DOHH2 (cell line): ENCODE results near the gene ZNF185.

Source experiments
- H3F3A ChIP-seq: fragments of 200-600 bp; sonication (generic), shearing (Covaris generic); 2 replicates; pipeline ENCODE4 v1.6.0; 2016; ENCODE audit warnings: antibody characterized with exemption, mild to moderate bottlenecking; ENCODE audit not compliant: control insufficient read depth, insufficient read depth
- H3K27ac ChIP-seq: fragments of 200-600 bp; sonication (generic); 2 replicates; pipeline ENCODE4 v1.5.1; 2014; ENCODE audit warnings: low read depth, mild to moderate bottlenecking, low read length, moderate library complexity
- H3K27me3 ChIP-seq: fragments of 200-600 bp; sonication (generic); 2 replicates; pipeline ENCODE4 v1.6.1; 2014; ENCODE audit warnings: mild to moderate bottlenecking, low read length, mixed read lengths; ENCODE audit not compliant: control insufficient read depth
- H3K36me3 ChIP-seq: fragments of 200-600 bp; sonication (generic); 2 replicates; pipeline ENCODE4 v1.6.1; 2014; ENCODE audit warnings: mild to moderate bottlenecking, low read length, moderate library complexity, mixed read lengths; ENCODE audit not compliant: control insufficient read depth
- H3K4me1 ChIP-seq: fragments of 200-600 bp; sonication (generic); 2 replicates; pipeline ENCODE4 v1.6.1; 2014; ENCODE audit warnings: mild to moderate bottlenecking, low read length, mixed read lengths; ENCODE audit not compliant: control insufficient read depth
- H3K4me2 ChIP-seq: fragments of 200-600 bp; sonication (generic); 2 replicates; pipeline ENCODE4 v1.6.0; 2014; ENCODE audit warnings: mild to moderate bottlenecking, low read length, moderate library complexity
- H3K4me3 ChIP-seq: fragments of 200-600 bp; sonication (generic); 2 replicates; pipeline ENCODE4 v1.5.1; 2014; ENCODE audit warnings: mild to moderate bottlenecking, low read length, mixed read lengths
- H3K79me2 ChIP-seq: fragments of 200-600 bp; sonication (generic); 2 replicates; pipeline ENCODE4 v1.6.1; 2014; ENCODE audit warnings: mild to moderate bottlenecking, low read length, mixed read lengths; ENCODE audit not compliant: control insufficient read depth
- H3K9me2 ChIP-seq: fragments of 200-600 bp; sonication (generic); replicated peaks from 2 replicates; pipeline ENCODE4 v1.6.1; 2014; ENCODE audit warnings: mild to moderate bottlenecking, low read length, mixed read lengths; ENCODE audit not compliant: control insufficient read depth
- H3K9me3 ChIP-seq: fragments of 200-600 bp; sonication (generic); 2 replicates; pipeline ENCODE4 v1.6.1; 2014; ENCODE audit warnings: antibody characterized with exemption, low read length, mixed read lengths; ENCODE audit not compliant: control insufficient read depth, insufficient read depth
- H4K20me1 ChIP-seq: fragments of 200-600 bp; sonication (generic); 2 replicates; pipeline ENCODE4 v1.6.0; 2014; ENCODE audit warnings: low read depth, mild to moderate bottlenecking, antibody characterized with exemption, low read length, moderate library complexity; ENCODE audit not compliant: control insufficient read depth, insufficient read depth
- EZH2phosphoT487 ChIP-seq: fragments of 200-600 bp; sonication (generic); IDR thresholded peaks from 2 replicates; pipeline ENCODE4 v1.6.1; 2017; ENCODE audit warnings: borderline replicate concordance, mild to moderate bottlenecking, antibody characterized with exemption, low read length, moderate library complexity, mixed read lengths
- TF ChIP-seq, protein P1 (sequence below): fragments of 200-600 bp; sonication (generic); IDR thresholded peaks from one replicate; pipeline ENCODE4 v1.5.1; 2014; ENCODE audit warnings: antibody characterized with exemption, mild to moderate bottlenecking, low read depth, low read length; ENCODE audit not compliant: poor library complexity, severe bottlenecking

The ZNF185 gene

DNA sequence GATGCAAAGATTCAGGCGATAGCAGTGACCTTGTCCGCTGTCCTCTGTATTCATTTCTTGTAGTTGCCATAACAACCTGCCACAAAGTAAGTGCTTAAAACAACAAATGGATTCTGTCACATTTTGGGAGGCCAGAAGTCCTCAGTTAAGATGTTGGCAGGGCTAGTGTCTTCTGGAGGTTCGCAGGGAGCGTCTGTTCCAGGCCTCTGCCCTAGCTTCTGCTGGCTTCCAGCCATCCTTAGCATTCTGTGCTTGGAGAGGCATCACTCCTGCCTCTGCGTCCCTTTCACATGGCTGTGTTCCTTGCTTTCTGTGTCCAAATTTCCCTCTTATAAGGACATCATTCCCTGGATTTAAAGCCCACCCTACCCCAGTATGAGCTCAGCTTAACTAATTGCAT is 31.5 kb upstream of the ZNF185 start:
- Histone ChIP-seq H3K9me3 (no peaks in the 10 kb centered on the region), H3K27me3 (no peaks in the 10 kb centered on the region), H3K36me3 (peaks cover 25% of the 10 kb centered on the region), H3K4me2 (no peak overlapping the region), H3K4me3 (no peak overlapping the region), H3F3A (no peaks in the 10 kb centered on the region), H3K4me1 (no peaks in the 10 kb centered on the region), H4K20me1 (no peaks in the 10 kb centered on the region), H3K9me2 (no peaks in the 10 kb centered on the region), H3K27ac (no peak overlapping the region), H3K79me2 (no peaks in the 10 kb centered on the region)
- TF ChIP-seq, protein P1, sequence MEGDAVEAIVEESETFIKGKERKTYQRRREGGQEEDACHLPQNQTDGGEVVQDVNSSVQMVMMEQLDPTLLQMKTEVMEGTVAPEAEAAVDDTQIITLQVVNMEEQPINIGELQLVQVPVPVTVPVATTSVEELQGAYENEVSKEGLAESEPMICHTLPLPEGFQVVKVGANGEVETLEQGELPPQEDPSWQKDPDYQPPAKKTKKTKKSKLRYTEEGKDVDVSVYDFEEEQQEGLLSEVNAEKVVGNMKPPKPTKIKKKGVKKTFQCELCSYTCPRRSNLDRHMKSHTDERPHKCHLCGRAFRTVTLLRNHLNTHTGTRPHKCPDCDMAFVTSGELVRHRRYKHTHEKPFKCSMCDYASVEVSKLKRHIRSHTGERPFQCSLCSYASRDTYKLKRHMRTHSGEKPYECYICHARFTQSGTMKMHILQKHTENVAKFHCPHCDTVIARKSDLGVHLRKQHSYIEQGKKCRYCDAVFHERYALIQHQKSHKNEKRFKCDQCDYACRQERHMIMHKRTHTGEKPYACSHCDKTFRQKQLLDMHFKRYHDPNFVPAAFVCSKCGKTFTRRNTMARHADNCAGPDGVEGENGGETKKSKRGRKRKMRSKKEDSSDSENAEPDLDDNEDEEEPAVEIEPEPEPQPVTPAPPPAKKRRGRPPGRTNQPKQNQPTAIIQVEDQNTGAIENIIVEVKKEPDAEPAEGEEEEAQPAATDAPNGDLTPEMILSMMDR, result no peak
- TF ChIP-seq EZH2phosphoT487, result no peak

DNA sequence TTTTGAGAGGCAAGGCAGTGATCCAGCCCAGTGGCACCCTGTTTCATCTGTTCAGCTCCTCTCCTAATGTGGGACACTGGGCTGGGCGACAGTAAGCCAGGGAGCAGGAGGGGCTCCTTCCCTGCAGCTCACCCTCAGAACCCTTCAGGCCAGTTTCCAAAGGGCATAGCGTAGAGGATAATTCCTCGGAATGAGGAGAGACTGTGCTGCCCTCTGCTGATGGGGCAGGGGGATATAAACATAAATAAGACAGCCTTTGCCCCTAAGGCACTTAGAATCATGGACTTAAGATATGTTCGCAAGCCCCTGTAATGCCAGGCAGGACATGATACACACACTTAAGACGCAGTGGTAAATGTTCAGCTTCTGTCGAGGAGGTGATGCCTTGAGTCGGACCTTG is 27.9 kb upstream of the ZNF185 start:
- Histone ChIP-seq H4K20me1 (no peaks in the 10 kb centered on the region), H3K79me2 (no peaks in the 10 kb centered on the region), H3K9me3 (no peaks in the 10 kb centered on the region), H3K27me3 (no peaks in the 10 kb centered on the region), H3K4me3 (no peak overlapping the region), H3K4me2 (no peak overlapping the region), H3K36me3 (peaks cover 14% of the 10 kb centered on the region; the same call in 1 of the 2 replicates), H3K4me1 (no peaks in the 10 kb centered on the region), H3K27ac (no peak overlapping the region), H3K9me2 (no peaks in the 10 kb centered on the region), H3F3A (no peaks in the 10 kb centered on the region)
- no peak for TF ChIP-seq EZH2phosphoT487

GRCh38 chrX:152871260-152871659 is 26.6 kb upstream of the ZNF185 start:
- H3K9me3 ChIP-seq, result no peaks in the 10 kb centered on the region
- peaks cover 12% of the 10 kb centered on the region; the same call in 1 of the 2 replicates for H3K36me3 ChIP-seq
- no peak for TF ChIP-seq EZH2phosphoT487
- TF ChIP-seq, protein P1, result no peak
- no peaks in the 10 kb centered on the region for H3F3A ChIP-seq
- H3K4me1 ChIP-seq, result no peaks in the 10 kb centered on the region
- no peaks in the 10 kb centered on the region for H3K9me2 ChIP-seq
- H3K4me2 ChIP-seq, result no peak overlapping the region
- no peak overlapping the region for H3K27ac ChIP-seq
- no peaks in the 10 kb centered on the region for H3K27me3 ChIP-seq
- H4K20me1 ChIP-seq, result no peaks in the 10 kb centered on the region
- no peak overlapping the region for H3K4me3 ChIP-seq
- H3K79me2 ChIP-seq, result no peaks in the 10 kb centered on the region

GRCh38 chrX:152872522-152872921 is 25.3 kb upstream of the ZNF185 start:
- no peaks in the 10 kb centered on the region for H3K9me2 ChIP-seq
- no peaks in the 10 kb centered on the region for H3F3A ChIP-seq
- no peaks in the 10 kb centered on the region for H4K20me1 ChIP-seq
- H3K79me2 ChIP-seq, result no peaks in the 10 kb centered on the region
- H3K27ac ChIP-seq, result no peak overlapping the region
- H3K4me3 ChIP-seq, result no peak overlapping the region
- H3K36me3 ChIP-seq, result peaks cover 10% of the 10 kb centered on the region; the same call in 1 of the 2 replicates
- H3K9me3 ChIP-seq, result no peaks in the 10 kb centered on the region
- no peak for TF ChIP-seq EZH2phosphoT487
- TF ChIP-seq, protein P1, result no peak
- H3K4me1 ChIP-seq, result no peaks in the 10 kb centered on the region
- no peaks in the 10 kb centered on the region for H3K27me3 ChIP-seq
- H3K4me2 ChIP-seq, result no peak overlapping the region
